ENCODE measurements around the gene DYNLRB1. TPM values are rescaled to one million over a fixed set of nuclear protein-coding genes. Genes with fewer than 3 reads are reported as not detected.

DYNLRB1 gene
- total and polyA plus RNA-seq, 4 donors = 15.8 to 66.9 (median 44.8) TPM

GRCh38 chr20:34561661-34562060 is 45.4 kb downstream of the DYNLRB1 start:
- no peaks in the 10 kb centered on the region for H3K36me3 ChIP-seq (ENCODE audit: control insufficient read depth in 4 of 4, insufficient read depth in 3 of 4, low read depth in 1 of 4, low read length in 3 of 4)
- no peak overlapping the region for H3K4me3 ChIP-seq (ENCODE audit: low read depth in 1 of 3, low read length in 3 of 3)

GRCh38 chr20:34562641-34563040 is 46.4 kb downstream of the DYNLRB1 start:
- peaks cover 0 to 2% (median 0%) of the 10 kb centered on the region in 4 donors for H3K36me3 ChIP-seq (ENCODE audit: control insufficient read depth in 4 of 4, insufficient read depth in 3 of 4, low read depth in 1 of 4, low read length in 3 of 4)
- no peak overlapping the region for H3K9ac ChIP-seq (ENCODE audit: low read depth in 1 of 2, low read length in 2 of 2)
- no peak overlapping the region for H3K27ac ChIP-seq (ENCODE audit: low read depth in 1 of 2, low read length in 2 of 2)
- TF ChIP-seq REST (IDR thresholded peaks at IDR 0.05) (no peak), NR2F2 (IDR thresholded peaks at IDR 0.05) (no peak), SP1 (IDR thresholded peaks at IDR 0.05) (no peak), GABPA (IDR thresholded peaks at IDR 0.05 in 1 of 2, conservative IDR thresholded peaks at IDR 0.05 in 1 of 2) (no peak), MAX (IDR thresholded peaks at IDR 0.05) (no peak), TAF1 (conservative IDR thresholded peaks at IDR 0.05) (no peak), ZBTB33 (IDR thresholded peaks at IDR 0.05) (no peak), JUND (IDR thresholded peaks at IDR 0.05) (no peak), CTCF (IDR thresholded peaks at IDR 0.05; ENCODE audit: low read depth, low read length, missing input control) (peak; percentile 26), RAD21 (IDR thresholded peaks at IDR 0.05) (peak in 1 of 2 donors; percentile 68), EGR1 (IDR thresholded peaks at IDR 0.05; ENCODE audit: low read depth in 2 of 2) (no peak)
- no peaks in the 10 kb centered on the region for H3K27me3 ChIP-seq (ENCODE audit: control insufficient read depth in 4 of 4, insufficient read depth in 4 of 4, low read length in 3 of 4)
- no peak overlapping the region for H3K4me3 ChIP-seq (ENCODE audit: low read depth in 1 of 3, low read length in 3 of 3)
- H3K9me3 ChIP-seq (ENCODE audit: control insufficient read depth in 4 of 4, low read length in 3 of 4) = no peaks in the 10 kb centered on the region
- WGBS = 72% methylated on average over 5 of the region's 5 CpGs
- no peak for DNase-seq (ENCODE audit: low spot score)
- H3K4me1 ChIP-seq (ENCODE audit: control insufficient read depth in 4 of 4, insufficient read depth in 4 of 4, low read length in 3 of 4) = peaks cover 8 to 12% (median 12%) of the 10 kb centered on the region in 4 donors

More at GRCh38 chr20:34561661-34562060, 45.4 kb downstream of the DYNLRB1 start:
- TF ChIP-seq REST (IDR thresholded peaks at IDR 0.05) (no peak), RAD21 (IDR thresholded peaks at IDR 0.05) (no peak)
- Histone ChIP-seq H3K9ac (ENCODE audit: low read depth in 1 of 2, low read length in 2 of 2) (no peak overlapping the region), H3K9me3 (ENCODE audit: control insufficient read depth in 4 of 4, low read length in 3 of 4) (no peaks in the 10 kb centered on the region), H3K27ac (ENCODE audit: low read depth in 1 of 2, low read length in 2 of 2) (no peak overlapping the region), H3K4me1 (ENCODE audit: control insufficient read depth in 4 of 4, insufficient read depth in 4 of 4, low read length in 3 of 4) (peaks cover 8 to 12% (median 12%) of the 10 kb centered on the region in 4 donors), H3K27me3 (ENCODE audit: control insufficient read depth in 4 of 4, insufficient read depth in 4 of 4, low read length in 3 of 4) (no peaks in the 10 kb centered on the region)
- whole genome bisulfite sequencing = 90% methylated on average over 10 of the region's 10 CpGs
- DNase-seq (ENCODE audit: low spot score) = no peak
